Superior temporal gyrus (tissue), 1 donor: ENCODE data around the gene WSCD2.

Experiments used
- DNase-seq: peaks from one replicate; pipeline ENCODE4 v3.0.0-alpha.2; 2016; ENCODE audit errors: extremely low spot score

The WSCD2 gene

DNA sequence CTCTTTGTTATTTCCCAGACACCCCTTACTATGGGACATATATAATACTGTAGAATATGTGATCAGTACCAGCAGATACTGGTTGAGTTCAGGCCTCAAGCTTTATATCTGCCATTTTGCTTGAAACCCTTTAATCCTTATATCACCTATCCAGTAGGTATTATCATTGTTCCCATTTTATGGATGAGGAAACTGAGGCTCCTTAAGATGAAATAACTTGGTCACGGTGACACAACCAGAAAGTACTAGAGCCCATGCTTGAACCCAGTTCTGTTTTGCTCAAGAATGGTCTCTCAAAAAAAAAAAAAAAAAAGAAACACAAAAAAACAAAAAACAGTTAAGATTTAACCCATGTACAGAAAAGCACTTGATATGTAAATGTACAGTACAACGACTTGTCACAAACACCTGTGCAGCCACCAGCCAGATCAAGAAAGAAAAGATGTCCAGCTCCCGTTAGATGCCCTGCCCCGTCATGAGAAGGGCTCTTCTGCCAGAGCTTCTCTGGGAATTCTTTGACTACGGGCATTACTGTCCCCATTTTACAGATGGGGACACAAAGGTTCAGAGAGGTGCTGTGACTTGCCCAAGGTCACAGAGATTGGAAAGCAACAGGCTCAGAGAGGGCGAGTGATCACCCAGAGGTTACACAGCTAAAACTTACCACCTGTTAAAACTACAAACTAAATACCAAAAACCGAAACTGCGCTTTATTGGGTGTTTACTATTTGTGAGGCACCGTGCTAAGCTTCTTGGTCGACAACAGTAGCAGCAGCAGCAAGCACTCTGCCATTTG is 669 bp upstream of the WSCD2 start:
- DNase-seq: no peak

DNA sequence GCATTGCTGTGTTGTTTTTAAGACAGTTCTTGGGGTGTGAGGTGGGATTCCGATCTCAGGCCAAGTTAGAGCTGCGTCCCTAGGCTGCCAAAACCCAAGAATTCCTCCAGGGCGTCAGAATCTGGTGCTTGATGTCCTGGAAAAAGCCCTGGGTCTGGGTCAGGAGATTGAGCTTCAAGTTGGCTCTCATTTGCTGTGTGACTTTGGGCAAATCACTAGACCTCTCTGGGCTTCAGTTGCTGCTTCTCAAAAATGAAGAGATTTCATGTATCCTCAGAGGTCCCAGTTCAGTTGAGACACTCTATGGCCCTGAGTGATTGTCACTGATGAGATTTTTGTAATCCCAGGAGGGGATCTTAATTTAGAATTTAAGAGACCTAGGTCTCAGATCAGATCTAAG is 1.9 kb downstream of the WSCD2 start:
- no peak for DNase-seq

GRCh38 chr12:108131657-108132126 is 2.6 kb downstream of the WSCD2 start:
- no peak for DNase-seq

GRCh38 chr12:108133482-108133881 is 4.4 kb downstream of the WSCD2 start:
- no peak for DNase-seq

DNA sequence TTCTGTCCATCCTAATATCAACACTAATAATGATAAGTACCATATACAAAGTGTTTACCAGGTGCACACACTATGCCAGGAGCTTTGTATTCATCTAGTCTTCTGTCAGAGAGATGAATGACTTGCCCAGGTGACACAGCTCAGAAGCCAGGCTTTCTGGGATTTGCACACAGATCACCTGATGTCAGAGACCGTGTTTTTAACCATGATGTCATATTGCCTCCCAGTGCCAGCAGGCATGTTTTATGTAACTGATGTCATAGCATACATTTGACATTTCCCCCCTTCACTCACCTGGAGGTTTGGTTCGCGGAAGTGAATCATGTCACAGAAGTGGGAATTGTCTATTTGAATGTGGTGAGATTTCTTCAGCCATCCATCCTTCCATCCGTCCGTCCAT is 5.7 kb downstream of the WSCD2 start:
- no peak for DNase-seq

DNA sequence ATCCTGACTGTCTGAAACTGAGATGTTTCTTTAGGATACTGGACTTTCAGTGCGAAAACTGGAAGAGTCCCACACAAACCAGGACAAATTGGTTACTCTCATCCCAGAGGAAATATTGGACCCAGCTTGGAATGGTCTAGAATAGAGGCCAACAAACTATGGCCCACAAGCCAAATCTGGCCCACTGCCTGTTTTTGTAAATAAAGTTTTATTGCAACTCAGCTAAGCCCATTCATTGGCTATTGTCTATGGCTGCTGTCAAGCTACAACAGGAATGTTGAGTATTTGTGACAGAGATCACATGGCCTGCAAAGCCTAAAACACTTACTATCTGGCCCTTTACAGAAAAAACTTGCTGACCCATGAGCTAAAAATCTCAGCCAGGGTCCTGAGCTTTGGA is 6.5 kb downstream of the WSCD2 start:
- no peak for DNase-seq

- no peak for DNase-seq
Measured at GRCh38 chr12:108136697-108137096, 7.6 kb downstream of the WSCD2 start.

GRCh38 chr12:108139454-108139853 is 10.4 kb downstream of the WSCD2 start:
- no peak for DNase-seq

DNA sequence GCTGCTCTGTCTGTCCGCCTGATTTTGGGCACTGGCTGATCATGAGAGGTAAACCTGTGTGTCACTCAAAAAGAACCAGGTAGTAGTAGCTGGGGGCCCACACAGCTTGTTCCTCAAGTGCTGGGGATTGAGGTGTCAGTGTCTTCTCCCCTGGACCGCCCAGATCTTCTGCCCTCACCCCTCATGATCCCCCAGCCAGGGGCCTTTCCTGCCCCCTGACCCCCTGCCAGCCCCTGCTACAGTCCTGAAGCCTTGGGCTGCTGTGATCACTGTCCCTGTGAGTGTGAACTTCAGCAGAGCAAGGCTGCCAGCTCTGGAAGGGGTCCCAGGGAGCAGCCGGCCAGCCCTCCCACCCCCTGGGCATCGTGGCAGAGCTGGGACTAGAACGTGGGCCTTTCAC is 11.4 kb downstream of the WSCD2 start:
- no peak for DNase-seq

- DNase-seq: no peak
Measured at GRCh38 chr12:108141600-108142130, 12.6 kb downstream of the WSCD2 start.

GRCh38 chr12:108143144-108143543 is 14.1 kb downstream of the WSCD2 start:
- DNase-seq: no peak

DNA sequence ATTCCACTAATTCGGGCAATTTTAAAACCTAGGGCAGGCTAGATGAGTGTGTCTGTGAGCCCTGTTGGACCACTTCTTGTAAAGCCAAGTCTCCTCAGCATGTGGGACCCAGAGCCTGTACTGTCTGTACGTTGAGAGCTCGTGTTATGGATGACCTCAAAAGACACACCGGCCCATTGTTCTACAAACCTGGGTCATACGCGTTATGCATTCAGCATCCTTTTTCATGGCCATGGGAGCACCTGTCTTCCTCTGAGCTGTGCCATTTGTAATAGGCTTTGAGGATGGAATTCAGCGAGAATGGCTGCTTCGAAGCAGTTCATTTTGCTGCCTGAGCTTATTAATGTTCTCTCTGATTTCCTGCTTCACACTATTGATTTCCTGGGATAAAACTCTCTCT is 15.0 kb downstream of the WSCD2 start:
- no peak for DNase-seq

GRCh38 chr12:108145011-108145410 is 15.9 kb downstream of the WSCD2 start:
- no peak for DNase-seq

- no peak for DNase-seq
Measured at GRCh38 chr12:108146035-108146893, 17.2 kb downstream of the WSCD2 start.

- no peak for DNase-seq
Measured at GRCh38 chr12:108147279-108147678, 18.2 kb downstream of the WSCD2 start.

- DNase-seq: no peak
Measured at GRCh38 chr12:108148521-108149074, 19.5 kb downstream of the WSCD2 start.

- DNase-seq: no peak
Measured at GRCh38 chr12:108150436-108150835, 21.3 kb downstream of the WSCD2 start.

DNA sequence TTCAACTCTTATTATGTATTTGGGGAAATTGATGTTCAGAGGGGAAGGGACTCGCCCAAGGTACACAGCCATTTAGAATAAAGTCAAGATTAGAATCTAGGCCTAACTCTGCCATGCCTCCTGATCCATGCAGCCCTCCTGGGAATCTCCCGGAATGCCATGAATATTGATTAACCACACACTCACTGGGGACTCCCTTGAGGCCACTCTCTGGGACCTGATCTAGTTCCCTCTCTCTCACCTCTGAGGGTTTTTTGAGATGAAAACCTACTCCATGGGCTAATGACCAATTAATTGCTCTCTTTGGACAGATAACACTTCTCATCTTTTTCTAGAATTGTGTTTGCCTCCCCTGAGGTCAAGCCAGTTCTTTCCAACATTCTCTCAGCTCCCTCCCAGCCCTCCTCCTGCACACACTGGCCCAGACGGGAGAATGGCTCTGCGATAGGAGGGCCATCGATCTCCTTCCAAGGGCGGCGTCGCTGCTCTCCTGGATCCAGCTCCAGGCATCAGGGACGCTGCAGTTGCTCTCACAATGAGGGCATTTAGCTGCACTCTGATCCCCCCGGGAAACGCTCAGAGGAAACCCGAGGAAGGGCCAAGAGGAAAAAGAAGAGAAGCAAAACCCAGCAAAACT is 22.6 kb downstream of the WSCD2 start:
- DNase-seq: no peak

- no peak for DNase-seq
Measured at GRCh38 chr12:108152170-108152538, 23.1 kb downstream of the WSCD2 start.

DNA sequence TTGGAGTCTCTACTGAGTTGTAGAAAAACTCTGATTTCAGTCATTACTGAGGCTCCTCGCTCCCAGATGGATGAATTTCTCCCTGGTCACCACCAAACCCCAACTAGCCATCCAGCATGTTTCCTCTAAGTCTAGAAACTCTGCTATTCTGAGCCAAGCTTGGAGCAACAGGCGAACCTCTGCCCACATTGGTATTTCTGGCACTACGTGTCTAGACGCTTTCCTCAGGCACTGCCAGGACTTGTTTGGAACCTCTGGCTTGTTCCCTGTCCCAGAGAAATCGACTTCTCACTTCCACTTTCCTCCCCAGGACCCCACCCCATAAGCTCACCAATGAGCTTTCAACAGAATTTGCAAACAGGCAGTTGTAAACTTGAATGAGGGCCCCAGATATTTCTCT is 27.6 kb downstream of the WSCD2 start:
- no peak for DNase-seq

DNA sequence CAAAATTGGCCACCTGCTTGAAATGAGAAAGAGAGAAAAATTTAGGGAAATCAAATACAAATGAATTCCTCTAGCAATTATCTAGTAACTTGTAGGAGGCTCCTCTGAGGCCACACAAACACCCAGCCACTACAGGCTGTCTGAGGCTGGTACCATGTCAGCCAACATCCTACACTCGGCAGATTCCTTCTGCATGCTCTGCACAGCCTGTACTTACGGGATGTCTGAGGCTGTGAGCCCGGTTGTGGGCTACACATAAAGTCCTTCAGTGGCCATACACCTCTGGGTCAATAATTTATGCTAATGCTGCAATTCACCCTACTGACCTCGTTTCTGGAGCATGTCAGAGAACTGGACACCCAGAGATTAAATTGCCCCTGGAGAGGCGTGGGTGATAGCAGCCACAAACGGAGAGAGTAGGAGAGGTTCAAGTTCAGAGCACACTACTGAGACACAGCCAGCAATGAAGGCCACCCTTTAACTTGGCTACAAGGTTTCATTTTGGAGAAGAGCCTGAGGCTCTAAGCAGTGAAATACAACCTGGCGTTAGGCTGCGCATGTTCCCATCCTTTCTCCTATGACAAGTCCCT is 28.9 kb downstream of the WSCD2 start:
- no peak for DNase-seq

DNA sequence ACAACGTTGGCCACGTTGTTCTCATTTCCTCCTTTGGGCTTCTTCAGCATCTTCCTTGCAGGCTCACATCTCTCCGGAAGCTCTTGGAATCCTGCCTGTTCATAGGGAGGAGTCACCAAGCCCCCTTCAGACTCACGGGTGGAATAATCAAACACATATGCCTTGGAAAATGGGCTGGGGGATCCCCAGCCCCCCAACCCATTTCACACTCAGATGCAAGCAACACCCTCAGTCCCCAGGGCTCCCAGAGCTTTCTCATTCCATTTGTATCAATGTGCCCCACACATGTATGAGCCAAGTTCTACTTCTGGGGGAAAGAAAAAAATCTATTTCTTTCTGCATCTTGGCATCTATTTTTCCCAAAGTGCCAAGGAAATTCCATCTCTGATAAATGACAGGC is 33.1 kb downstream of the WSCD2 start:
- DNase-seq: no peak
